Kidney (tissue), 14 donors: ENCODE results near the gene ZPR1. TPM values are rescaled to one million over a fixed set of nuclear protein-coding genes. Genes with fewer than 3 reads are reported as not detected.
A peak's percentile ranks its signal among the peaks of the same experiment; 100 is the strongest.

Experiments used
- DNase-seq, 5 donors: peaks; one replicate each; pipeline ENCODE4 v3.0.0-alpha.2; 2013 to 2020
- FAIRE-seq: peaks from 2 replicates; lab custom pipeline; 2012; peaks lifted over from hg19 to GRCh38; lab: Jason Lieb, UNC
- H3K27ac ChIP-seq, 2 donors: one replicate each; pipeline ENCODE4 v1.7.0; 2013; ENCODE audit warnings: low read depth in 2 of 2, low read length in 2 of 2, inconsistent platforms in 1 of 2
- H3K27me3 ChIP-seq: one replicate; pipeline ENCODE4 v1.7.1; 2013; ENCODE audit warnings: low read length, inconsistent platforms; ENCODE audit not compliant: control insufficient read depth, insufficient read depth
- H3K36me3 ChIP-seq, 3 donors: one replicate each; pipeline versions ENCODE4 v1.7.0 to v1.7.1; 2013; ENCODE audit warnings: low read length in 3 of 3, control low read depth in 1 of 3, inconsistent platforms in 1 of 3; ENCODE audit not compliant: insufficient read depth in 3 of 3, control insufficient read depth in 2 of 3
- H3K4me1 ChIP-seq, 3 donors: one replicate each; pipeline versions ENCODE4 v1.7.0 to v1.7.1; 2013; ENCODE audit warnings: low read length in 3 of 3, inconsistent platforms in 1 of 3, low read depth in 1 of 3; ENCODE audit not compliant: control insufficient read depth in 2 of 3, insufficient read depth in 2 of 3
- H3K4me3 ChIP-seq, 3 donors: one replicate each; pipeline versions ENCODE4 v1.7.0 to v1.8.1; 2013; ENCODE audit warnings: low read length in 3 of 3, control low read depth in 1 of 3, inconsistent platforms in 1 of 3
- H3K9ac ChIP-seq, 3 donors: one replicate each; pipeline versions ENCODE4 v1.7.0 to v1.7.1; 2013; ENCODE audit warnings: low read length in 3 of 3, control low read depth in 1 of 3, inconsistent platforms in 1 of 3
- H3K9me3 ChIP-seq, 3 donors: one replicate each; pipeline versions ENCODE4 v1.7.0 to v1.7.1; 2013; ENCODE audit warnings: low read length in 3 of 3, control low read depth in 1 of 3, inconsistent platforms in 1 of 3; ENCODE audit not compliant: control insufficient read depth in 2 of 3, insufficient read depth in 1 of 3
- intact Hi-C: fragments of 100-400 bp; cut with DNase I; formaldehyde crosslinking; loops from one replicate; pipeline ENCODE4 v1.11.1; 2022
- polyA plus RNA-seq: library from polyadenylated mRNA; stranded (reverse); fragments of 350-450 nt; fragmentation: Illumina TruSeq; extraction: RNeasy Lipid Tissue Mini Kit (QIAGEN cat#74804); gene quantifications from one replicate; pipeline ENCODE4 v1.2.3, GENCODE V29; 2014; ENCODE audit warnings: low read depth, low replicate concordance; ENCODE audit not compliant: insufficient read depth
- total RNA-seq: library from RNA; stranded (reverse); fragmentation: NEBNext Ultra II Directional; extraction: Animal tissue kit (Norgen Biotek cat#: 25700); gene quantifications from one replicate; pipeline ENCODE4 v1.2.1, GENCODE V29; 2021
- TF ChIP-seq, protein P1 (sequence below): IDR thresholded peaks from 3 replicates; pipeline ENCODE4 v1.5.1; 2012; ENCODE audit warnings: mild to moderate bottlenecking, moderate library complexity, borderline replicate concordance; ENCODE audit not compliant: insufficient read depth; ENCODE audit errors: extremely low read depth
- donor health status: control.
- donor health status: control.
- donor health status: control.
- donor health status: control.
- donor health status: control.
- donor health status: DM: yes; HTN: yes; CAD: no.
- donor health status: Normal renal cell carcinoma (clear cell type).

The ZPR1 gene
- total and polyA plus RNA-seq, 2 donors from 2014 or later: 30.0 to 40.2 TPM

- no peak for DNase-seq
- Histone ChIP-seq H3K9ac (no peak overlapping the region), H3K36me3 (no peaks in the 10 kb centered on the region), H3K4me1 (peaks cover 0 to 6% (median 0%) of the 10 kb centered on the region in 3 donors), H3K27me3 (no peaks in the 10 kb centered on the region), H3K27ac (no peak overlapping the region), H3K4me3 (no peak overlapping the region), H3K9me3 (no peaks in the 10 kb centered on the region)
- intact Hi-C loops: no loop called here
- FAIRE-seq: no peak
- TF ChIP-seq, protein P1, sequence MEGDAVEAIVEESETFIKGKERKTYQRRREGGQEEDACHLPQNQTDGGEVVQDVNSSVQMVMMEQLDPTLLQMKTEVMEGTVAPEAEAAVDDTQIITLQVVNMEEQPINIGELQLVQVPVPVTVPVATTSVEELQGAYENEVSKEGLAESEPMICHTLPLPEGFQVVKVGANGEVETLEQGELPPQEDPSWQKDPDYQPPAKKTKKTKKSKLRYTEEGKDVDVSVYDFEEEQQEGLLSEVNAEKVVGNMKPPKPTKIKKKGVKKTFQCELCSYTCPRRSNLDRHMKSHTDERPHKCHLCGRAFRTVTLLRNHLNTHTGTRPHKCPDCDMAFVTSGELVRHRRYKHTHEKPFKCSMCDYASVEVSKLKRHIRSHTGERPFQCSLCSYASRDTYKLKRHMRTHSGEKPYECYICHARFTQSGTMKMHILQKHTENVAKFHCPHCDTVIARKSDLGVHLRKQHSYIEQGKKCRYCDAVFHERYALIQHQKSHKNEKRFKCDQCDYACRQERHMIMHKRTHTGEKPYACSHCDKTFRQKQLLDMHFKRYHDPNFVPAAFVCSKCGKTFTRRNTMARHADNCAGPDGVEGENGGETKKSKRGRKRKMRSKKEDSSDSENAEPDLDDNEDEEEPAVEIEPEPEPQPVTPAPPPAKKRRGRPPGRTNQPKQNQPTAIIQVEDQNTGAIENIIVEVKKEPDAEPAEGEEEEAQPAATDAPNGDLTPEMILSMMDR: no peak
Measured at GRCh38 chr11:116729501-116730240, 58.2 kb downstream of the ZPR1 start.

- peaks cover 0 to 6% (median 0%) of the 10 kb centered on the region in 3 donors for H3K4me1 ChIP-seq
- intact Hi-C loops: no loop called here
- H3K36me3 ChIP-seq: no peaks in the 10 kb centered on the region
- no peak overlapping the region for H3K27ac ChIP-seq
- no peaks in the 10 kb centered on the region for H3K27me3 ChIP-seq
- no peak for FAIRE-seq
- H3K9me3 ChIP-seq: no peaks in the 10 kb centered on the region
- TF ChIP-seq, protein P1: no peak
- no peak overlapping the region for H3K9ac ChIP-seq
- no peak for DNase-seq
- H3K4me3 ChIP-seq: no peak overlapping the region
Measured at GRCh38 chr11:116727990-116728389, 59.8 kb downstream of the ZPR1 start.

DNA sequence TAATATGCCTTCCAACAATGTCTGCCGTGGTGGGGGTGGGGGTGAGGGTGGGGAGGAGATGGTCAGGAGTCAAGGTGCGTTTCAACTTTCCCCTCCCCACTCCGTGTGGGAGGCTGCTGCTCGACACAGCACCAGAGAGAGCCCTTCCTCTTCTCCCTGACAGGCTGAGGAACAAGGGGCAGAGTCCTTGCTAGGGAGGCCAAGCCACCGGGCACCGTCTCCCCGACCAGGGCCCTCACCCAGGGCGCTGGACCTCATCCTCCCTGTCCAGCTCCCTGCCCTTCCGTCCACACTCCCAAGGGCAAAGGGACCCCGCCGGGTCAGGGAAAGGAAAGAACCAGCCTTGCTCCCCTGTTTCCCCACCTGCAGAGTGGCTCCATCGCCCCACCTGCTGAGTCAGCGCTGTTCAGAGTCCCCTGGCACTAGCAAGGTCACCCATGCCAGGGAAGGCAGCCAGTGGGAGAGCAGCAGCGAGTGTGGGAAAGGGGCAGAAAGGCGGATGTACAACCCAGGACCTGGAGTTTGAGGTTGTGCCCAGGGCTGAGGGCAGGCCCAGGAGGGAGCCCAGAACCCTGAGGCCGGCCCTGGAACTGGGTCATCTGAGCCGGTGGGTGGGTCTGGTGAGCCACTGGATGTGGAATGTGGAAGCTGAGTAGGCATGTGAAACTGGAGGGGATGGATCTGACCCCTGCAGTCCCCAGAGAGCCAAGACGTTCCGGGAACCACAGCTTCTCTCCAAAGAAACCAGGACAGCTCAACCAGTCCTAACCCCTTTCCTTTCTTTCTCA, 62.2 kb downstream of the ZPR1 start:
- Histone ChIP-seq H3K36me3 (no peaks in the 10 kb centered on the region), H3K9me3 (no peaks in the 10 kb centered on the region), H3K4me3 (no peak overlapping the region), H3K4me1 (peaks cover 0 to 4% (median 0%) of the 10 kb centered on the region in 3 donors), H3K27me3 (no peaks in the 10 kb centered on the region), H3K9ac (no peak overlapping the region), H3K27ac (no peak overlapping the region)
- TF ChIP-seq, protein P1: no peak
- intact Hi-C loops: no loop called here
- DNase-seq: peak in 3 of 5 donors; percentile 42 to 49 (median 44)
- FAIRE-seq: no peak
